Gastrocnemius medialis (tissue), 4 donors: ENCODE data around the gene PLCB2. TPM values are rescaled to one million over a fixed set of nuclear protein-coding genes. Genes with fewer than 3 reads are reported as not detected.
A peak's percentile ranks its signal among the peaks of the same experiment; 100 is the strongest.

Experiments
- ATAC-seq, 2 donors: fragments of 150-250 bp; one replicate each; pipeline ENCODE4 v1.9.1; 2016
- DNase-seq, 2 donors: peaks; one replicate each; pipeline ENCODE4 v3.0.0-alpha.2; 2019
- H3K27ac ChIP-seq, 4 donors: fragments of 200-600 bp; sonication (generic); 1 replicate in 1 of 4; 2 replicates in 3 of 4; pipeline ENCODE4 v1.5.1; 2016 to 2018; ENCODE audit warnings: mild to moderate bottlenecking in 2 of 4, moderate library complexity in 1 of 4
- H3K27me3 ChIP-seq, 3 donors: fragments of 200-600 bp; sonication (generic) in 2 of 3; 1 replicate in 1 of 3; 2 replicates in 2 of 3; pipeline versions ENCODE4 v1.5.1 to v1.6.0; 2016 to 2019; ENCODE audit warnings: mild to moderate bottlenecking in 1 of 3, moderate library complexity in 1 of 3
- H3K36me3 ChIP-seq, 2 donors: fragments of 200-600 bp; sonication (generic) in 1 of 2; one replicate each; pipeline ENCODE4 v1.5.1; 2017 to 2018
- H3K4me1 ChIP-seq, 2 donors: fragments of 200-600 bp; sonication (generic) in 1 of 2; one replicate each; pipeline ENCODE4 v1.5.1; 2016 to 2017; ENCODE audit warnings: mild to moderate bottlenecking in 2 of 2
- H3K4me3 ChIP-seq, 4 donors: fragments of 200-600 bp; sonication (generic) in 3 of 4; 1 replicate in 1 of 4; 2 replicates in 3 of 4; pipeline ENCODE4 v1.5.1; 2016 to 2019; ENCODE audit warnings: mild to moderate bottlenecking in 2 of 4
- H3K9me3 ChIP-seq, 3 donors: fragments of 200-600 bp; sonication (generic) in 2 of 3; 1 replicate in 1 of 3; 2 replicates in 2 of 3; pipeline ENCODE4 v1.5.1; 2016 to 2019
- POLR2A ChIP-seq, 2 donors: fragments of 450-650 bp; IDR thresholded peaks; one replicate each; pipeline ENCODE4 v1.6.1; 2017; ENCODE audit warnings: antibody characterized with exemption in 2 of 2, mild to moderate bottlenecking in 2 of 2, moderate library complexity in 2 of 2
- in situ Hi-C, 4 donors: fragments of 200-750 bp; cut with MboI; loops; one replicate each; pipeline versions ENCODE4 v1.15.0 to v1.8.0; 2017; ENCODE audit warnings: low sequenced_read_pairs in 4 of 4
- intact Hi-C: fragments of 100-400 bp; cut with DNase I; formaldehyde crosslinking; loops from one replicate; pipeline ENCODE4 v1.15.1; 2023; ENCODE audit warnings: low total_unique reads
- total RNA-seq, 4 donors: library from RNA; depleted of rRNA; stranded (reverse); fragments of >200 nt; gene quantifications; one replicate each; pipeline versions ENCODE4 v1.1.0 to v1.2.3, GENCODE V29; 2016
- TF ChIP-seq, protein P1 (sequence below), 5 experiments: fragments of 450-650 bp in 3 of 5; fragments of 200-600 bp in 2 of 5; sonication (generic) in 2 of 5; IDR thresholded peaks in 4 of 5; conservative IDR thresholded peaks in 1 of 5; 1 replicate in 4 of 5; 2 replicates in 1 of 5; pipeline ENCODE4 v1.5.1; 2016 to 2019; ENCODE audit warnings: antibody characterized with exemption in 5 of 5, mild to moderate bottlenecking in 3 of 5, moderate library complexity in 3 of 5

Gene PLCB2
- total RNA-seq, 4 donors from 2014 or later = 0.72 to 2.0 (median 1.4) TPM; not detected in 1

DNA sequence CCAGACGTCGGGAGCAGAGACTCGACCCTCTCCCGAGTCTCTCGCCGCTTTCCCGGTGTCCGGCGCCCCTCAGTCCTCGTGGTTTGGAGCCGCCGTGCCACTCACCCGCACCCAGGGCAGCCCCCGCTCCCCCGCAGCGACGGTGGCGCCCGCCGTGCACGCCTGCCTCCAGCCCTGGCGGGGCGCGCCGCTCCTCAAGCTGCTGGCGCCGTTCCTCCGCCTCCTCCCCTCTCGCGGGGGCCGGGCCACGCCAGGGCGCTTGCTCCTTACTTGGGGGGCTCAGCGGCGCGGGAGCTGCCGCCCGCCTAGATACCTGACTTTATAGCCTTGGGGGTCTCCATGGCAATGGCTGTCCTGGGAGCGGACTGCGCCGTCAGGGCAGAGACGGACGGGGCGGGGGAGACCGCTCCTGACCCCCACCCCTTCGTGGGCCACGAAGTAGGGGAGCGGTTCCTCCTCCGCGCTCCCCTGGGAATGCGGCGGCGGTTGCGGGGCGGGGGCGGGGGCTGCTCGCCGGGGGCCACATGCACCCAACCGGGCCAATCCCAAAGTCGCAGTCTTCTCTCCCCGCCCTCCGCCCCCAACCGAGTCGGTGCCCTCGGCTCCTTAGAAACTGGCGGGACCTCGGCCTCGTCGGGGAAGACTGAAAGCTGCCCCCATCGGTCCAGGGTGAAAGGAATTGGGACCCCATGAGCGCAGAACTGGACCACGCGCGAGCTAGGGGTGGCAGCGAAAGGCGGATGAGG is 24.7 kb downstream of the PLCB2 start, which contains the start of gene ANKRD63:
Gene ANKRD63 (minus strand): TSS at position 196 of the 746 bp plus-strand sequence. CDS start 478 bp downstream, outside the sequence.
- no peak for TF ChIP-seq POLR2A (IDR thresholded peaks at IDR 0.05)
- TF ChIP-seq, protein P1, sequence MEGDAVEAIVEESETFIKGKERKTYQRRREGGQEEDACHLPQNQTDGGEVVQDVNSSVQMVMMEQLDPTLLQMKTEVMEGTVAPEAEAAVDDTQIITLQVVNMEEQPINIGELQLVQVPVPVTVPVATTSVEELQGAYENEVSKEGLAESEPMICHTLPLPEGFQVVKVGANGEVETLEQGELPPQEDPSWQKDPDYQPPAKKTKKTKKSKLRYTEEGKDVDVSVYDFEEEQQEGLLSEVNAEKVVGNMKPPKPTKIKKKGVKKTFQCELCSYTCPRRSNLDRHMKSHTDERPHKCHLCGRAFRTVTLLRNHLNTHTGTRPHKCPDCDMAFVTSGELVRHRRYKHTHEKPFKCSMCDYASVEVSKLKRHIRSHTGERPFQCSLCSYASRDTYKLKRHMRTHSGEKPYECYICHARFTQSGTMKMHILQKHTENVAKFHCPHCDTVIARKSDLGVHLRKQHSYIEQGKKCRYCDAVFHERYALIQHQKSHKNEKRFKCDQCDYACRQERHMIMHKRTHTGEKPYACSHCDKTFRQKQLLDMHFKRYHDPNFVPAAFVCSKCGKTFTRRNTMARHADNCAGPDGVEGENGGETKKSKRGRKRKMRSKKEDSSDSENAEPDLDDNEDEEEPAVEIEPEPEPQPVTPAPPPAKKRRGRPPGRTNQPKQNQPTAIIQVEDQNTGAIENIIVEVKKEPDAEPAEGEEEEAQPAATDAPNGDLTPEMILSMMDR (IDR thresholded peaks at IDR 0.05 in 4 of 5, conservative IDR thresholded peaks at IDR 0.05 in 1 of 5) = no peak
- H3K4me3 ChIP-seq = peak within 1 kb of the TSS; percentile 46 to 52 (median 49)
- H3K36me3 ChIP-seq = no peaks in the 10 kb centered on the region
- H3K4me1 ChIP-seq = peaks cover 3 to 19% of the 10 kb centered on the region in 2 donors
- intact Hi-C loops = no loop called here
- in situ Hi-C loops = loop anchor here in 1 of 4 donors (10.0 kb wide), 1 partner anchor 142 kb away; no protein-coding TSS in a partner anchor
- no peaks in the 10 kb centered on the region for H3K9me3 ChIP-seq
- H3K27me3 ChIP-seq = peaks cover 47 to 54% (median 50%) of the 10 kb centered on the region in 3 donors
- H3K27ac ChIP-seq = no peak within 1 kb of the TSS
- no peak for DNase-seq
- peak in 1 of 2 donors; percentile 5 for ATAC-seq

- no peak for TF ChIP-seq POLR2A (IDR thresholded peaks at IDR 0.05)
- TF ChIP-seq, protein P1 (IDR thresholded peaks at IDR 0.05 in 4 of 5, conservative IDR thresholded peaks at IDR 0.05 in 1 of 5) = peak in 3 of 5 experiments; percentile 20 to 36 (median 32)
- DNase-seq (no peak), ATAC-seq (peak in 1 of 2 donors; percentile 44)
- intact Hi-C loops (no loop called here), in situ Hi-C loops (loop anchor here in 1 of 4 donors (10.0 kb wide), 1 partner anchor 142 kb away; no protein-coding TSS in a partner anchor)
- H3K27me3 ChIP-seq = peaks cover 50 to 54% (median 50%) of the 10 kb centered on the region in 3 donors
- H3K9me3 ChIP-seq = no peaks in the 10 kb centered on the region
- H3K36me3 ChIP-seq = no peaks in the 10 kb centered on the region
- H3K27ac ChIP-seq = no peak overlapping the region
- peaks cover 3 to 19% of the 10 kb centered on the region in 2 donors for H3K4me1 ChIP-seq
- H3K4me3 ChIP-seq = peak overlapping the region; percentile 46 to 52 (median 49)
Observed at GRCh38 chr15:40282147-40282868, 25.4 kb downstream of the PLCB2 start.

- no peak for ATAC-seq
- H3K36me3 ChIP-seq = no peaks in the 10 kb centered on the region
- H3K4me3 ChIP-seq = peak overlapping the region; percentile 46 to 52 (median 49)
- peaks cover 3 to 19% of the 10 kb centered on the region in 2 donors for H3K4me1 ChIP-seq
- in situ Hi-C loops = loop anchor here in 1 of 4 donors (10.0 kb wide), 1 partner anchor 143 kb away; no protein-coding TSS in a partner anchor
- peaks cover 50 to 54% (median 50%) of the 10 kb centered on the region in 3 donors for H3K27me3 ChIP-seq
- no peak for DNase-seq
- intact Hi-C loops = no loop called here
- H3K9me3 ChIP-seq = no peaks in the 10 kb centered on the region
- TF ChIP-seq, protein P1 (IDR thresholded peaks at IDR 0.05 in 4 of 5, conservative IDR thresholded peaks at IDR 0.05 in 1 of 5) = no peak
- TF ChIP-seq POLR2A (IDR thresholded peaks at IDR 0.05) = no peak
- H3K27ac ChIP-seq = no peak overlapping the region
Observed at GRCh38 chr15:40281801-40282146, 26.0 kb downstream of the PLCB2 start.

GRCh38 chr15:40281057-40281800 is 26.5 kb downstream of the PLCB2 start:
- H3K4me1 ChIP-seq = peaks cover 3 to 19% of the 10 kb centered on the region in 2 donors
- ATAC-seq (no peak), DNase-seq (no peak)
- TF ChIP-seq, protein P1 (IDR thresholded peaks at IDR 0.05 in 4 of 5, conservative IDR thresholded peaks at IDR 0.05 in 1 of 5) = no peak
- TF ChIP-seq POLR2A (IDR thresholded peaks at IDR 0.05) = no peak
- peaks cover 50 to 54% (median 50%) of the 10 kb centered on the region in 3 donors for H3K27me3 ChIP-seq
- H3K9me3 ChIP-seq = no peaks in the 10 kb centered on the region
- intact Hi-C loops (no loop called here), in situ Hi-C loops (loop anchor here in 1 of 4 donors (10.0 kb wide), 1 partner anchor 144 kb away; no protein-coding TSS in a partner anchor)
- no peak overlapping the region for H3K27ac ChIP-seq
- peak overlapping the region in 1 of 4 donors; percentile 50 for H3K4me3 ChIP-seq
- H3K36me3 ChIP-seq = no peaks in the 10 kb centered on the region
